HG03196 (cell line): ENCODE measurements around the gene NMT1.
"Not testable (repeated sequence)": the region's sequence is repeated elsewhere in the genome, so short reads cannot be mapped to it uniquely, and the experiment has no call there.

ENCODE experiments used
- ATAC-seq: cut with Tn5 transposase; IDR thresholded peaks from one replicate; pipeline ENCODE4 v1.9.1; 2021; ENCODE audit not compliant: unreplicated experiment

NMT1 gene

GRCh38 chr17:45036691-45037090 is 24.4 kb upstream of the NMT1 start:
- no peak for ATAC-seq

- no peak for ATAC-seq
Observed at GRCh38 chr17:45038728-45039634, 22.1 kb upstream of the NMT1 start.

- ATAC-seq = no peak
Observed at GRCh38 chr17:45040459-45040858, 20.7 kb upstream of the NMT1 start.

GRCh38 chr17:45042346-45043120 is 18.6 kb upstream of the NMT1 start:
- no peak for ATAC-seq

GRCh38 chr17:45043813-45044540 is 17.1 kb upstream of the NMT1 start:
- ATAC-seq = no peak

- ATAC-seq = no peak
Observed at GRCh38 chr17:45046537-45047125, 14.5 kb upstream of the NMT1 start.

- ATAC-seq = no peak
Observed at GRCh38 chr17:45048795-45049563, 12.1 kb upstream of the NMT1 start.

- ATAC-seq = peak; percentile 10
Observed at GRCh38 chr17:45050481-45051059, 10.5 kb upstream of the NMT1 start.

GRCh38 chr17:45051060-45051719 is 9.9 kb upstream of the NMT1 start, which contains the start of gene DCAKD:
Gene DCAKD (minus strand): TSS chr17:45051632. CDS start chr17:45034885, 16,747 bp downstream.
- peak; percentile 87 for ATAC-seq

GRCh38 chr17:45051720-45052051 is 9.4 kb upstream of the NMT1 start:
- not testable (repeated sequence) for ATAC-seq

- no peak for ATAC-seq
Observed at GRCh38 chr17:45052052-45052772, 8.9 kb upstream of the NMT1 start.

GRCh38 chr17:45060382-45060796 is 728 bp upstream of the NMT1 start:
- ATAC-seq = peak; percentile 10

GRCh38 chr17:45061606-45062205 is 589 bp downstream of the NMT1 start:
- ATAC-seq = no peak

- ATAC-seq = no peak
Observed at GRCh38 chr17:45063198-45063597, 2.1 kb downstream of the NMT1 start.

GRCh38 chr17:45067637-45068036 is 6.5 kb downstream of the NMT1 start:
- ATAC-seq = no peak

GRCh38 chr17:45070001-45070400 is 8.9 kb downstream of the NMT1 start:
- no peak for ATAC-seq

GRCh38 chr17:45070809-45071208 is 9.7 kb downstream of the NMT1 start:
- no peak for ATAC-seq

- no peak for ATAC-seq
Observed at GRCh38 chr17:45073414-45074070, 12.4 kb downstream of the NMT1 start.
